NCI-H345 (cell line): ENCODE measurements around the gene HSF5.
"Not testable (repeated sequence)": the region's sequence is repeated elsewhere in the genome, so short reads cannot be mapped to it uniquely, and the experiment has no call there.

Source experiments
- DNase-seq: peaks from one replicate; lab custom pipeline; 2025; lab: John Stamatoyannopoulos, UW

Gene HSF5

GRCh38 chr17:58481798-58482197 lies 6.4 kb downstream of the HSF5 start:
- not testable (repeated sequence) for DNase-seq

- no peak for DNase-seq
Observed at GRCh38 chr17:58480090-58480489, 8.1 kb downstream of the HSF5 start.

GRCh38 chr17:58476812-58477211 lies 11.4 kb downstream of the HSF5 start:
- DNase-seq = no peak

GRCh38 chr17:58475985-58476384 lies 12.2 kb downstream of the HSF5 start:
- DNase-seq = no peak

GRCh38 chr17:58470356-58470755 lies 17.9 kb downstream of the HSF5 start:
- no peak for DNase-seq

- no peak for DNase-seq
Observed at GRCh38 chr17:58468944-58469343, 19.3 kb downstream of the HSF5 start.

GRCh38 chr17:58455491-58455890 lies 32.7 kb downstream of the HSF5 start:
- DNase-seq = no peak

GRCh38 chr17:58452738-58453137 lies 35.5 kb downstream of the HSF5 start:
- DNase-seq = no peak

- DNase-seq = peak; percentile 75
Observed at GRCh38 chr17:58447039-58447975, 40.9 kb downstream of the HSF5 start.

- DNase-seq = no peak
Observed at GRCh38 chr17:58446086-58446485, 42.1 kb downstream of the HSF5 start.

GRCh38 chr17:58436805-58437239 lies 51.4 kb downstream of the HSF5 start:
- no peak for DNase-seq

GRCh38 chr17:58436245-58436644 lies 52.0 kb downstream of the HSF5 start:
- no peak for DNase-seq

- DNase-seq = no peak
Observed at GRCh38 chr17:58432806-58433573, 55.2 kb downstream of the HSF5 start.

GRCh38 chr17:58427807-58428206 lies 60.4 kb downstream of the HSF5 start:
- DNase-seq = no peak

- no peak for DNase-seq
Observed at GRCh38 chr17:58421711-58422110, 66.5 kb downstream of the HSF5 start.

GRCh38 chr17:58420827-58421226 lies 67.4 kb downstream of the HSF5 start:
- DNase-seq = no peak

GRCh38 chr17:58417300-58418092 lies 70.7 kb downstream of the HSF5 start, which contains the start of gene RNF43:
Gene RNF43, minus strand, starts transcription at chr17:58417534. Its CDS starts 1,957 bp downstream, at chr17:58415577.
- peak; percentile 97 for DNase-seq

- no peak for DNase-seq
Observed at GRCh38 chr17:58416937-58417299, 71.3 kb downstream of the HSF5 start.

GRCh38 chr17:58416396-58416795 lies 71.8 kb downstream of the HSF5 start:
- DNase-seq = no peak

GRCh38 chr17:58415371-58416055 lies 72.7 kb downstream of the HSF5 start:
- no peak for DNase-seq

GRCh38 chr17:58414596-58414997 lies 73.6 kb downstream of the HSF5 start:
- no peak for DNase-seq

GRCh38 chr17:58413684-58414083 lies 74.5 kb downstream of the HSF5 start:
- DNase-seq = no peak
